ENCODE measurements around the gene C1orf52. TPM values are rescaled to one million over a fixed set of nuclear protein-coding genes. Genes with fewer than 3 reads are reported as not detected.
A peak's percentile ranks its signal among the peaks of the same experiment; 100 is the strongest.

The C1orf52 gene
- total RNA-seq (2014; rRNA removed; shearing (Covaris generic); ENCODE audit: low replicate concordance): 16.4 and 19.8 TPM in 2 replicates

- Histone ChIP-seq H3K36me3 (peaks cover 50% of the 10 kb centered on the region), H3K4me3 (peak within 1 kb of the TSS; percentile 67), H3K9me3 (no peaks in the 10 kb centered on the region), H3K27me3 (no peaks in the 10 kb centered on the region)
- DNase-seq: peak; percentile 92
These were observed at the start of gene C1orf52 for GRCh38 chr1:85259118-85259911. Gene C1orf52 (minus strand): TSS chr1:85259662. CDS start chr1:85259633, 29 bp downstream.

GRCh38 chr1:85308833-85309350 is 49.4 kb upstream of the C1orf52 start:
- no peaks in the 10 kb centered on the region for H3K27me3 ChIP-seq

GRCh38 chr1:85307987-85308832 is 48.7 kb upstream of the C1orf52 start:
- Histone ChIP-seq H3K36me3 (peaks cover 3% of the 10 kb centered on the region; the same call in 1 of the 2 replicates), H3K4me3 (no peak overlapping the region), H3K27me3 (no peaks in the 10 kb centered on the region), H3K9me3 (no peaks in the 10 kb centered on the region)
- peak; percentile 83 for DNase-seq

More at GRCh38 chr1:85308833-85309350, 49.4 kb upstream of the C1orf52 start:
- Histone ChIP-seq H3K4me3 (no peak overlapping the region), H3K36me3 (peaks cover 4% of the 10 kb centered on the region; the same call in 1 of the 2 replicates), H3K9me3 (no peaks in the 10 kb centered on the region)
- DNase-seq: no peak

GRCh38 chr1:85306236-85306635 is 46.8 kb upstream of the C1orf52 start:
- Histone ChIP-seq H3K27me3 (no peaks in the 10 kb centered on the region), H3K9me3 (no peaks in the 10 kb centered on the region), H3K36me3 (no peaks in the 10 kb centered on the region), H3K4me3 (no peak overlapping the region)
- no peak for DNase-seq

GRCh38 chr1:85303440-85304162 is 44.1 kb upstream of the C1orf52 start:
- Histone ChIP-seq H3K36me3 (no peaks in the 10 kb centered on the region), H3K9me3 (no peaks in the 10 kb centered on the region), H3K4me3 (no peak overlapping the region), H3K27me3 (no peaks in the 10 kb centered on the region)
- DNase-seq: no peak

GRCh38 chr1:85300140-85300539 is 40.7 kb upstream of the C1orf52 start:
- DNase-seq: no peak
- H3K4me3 ChIP-seq: no peak overlapping the region
- H3K9me3 ChIP-seq: no peaks in the 10 kb centered on the region
- no peaks in the 10 kb centered on the region for H3K36me3 ChIP-seq
- H3K27me3 ChIP-seq: no peaks in the 10 kb centered on the region

GRCh38 chr1:85297855-85298629 is 38.6 kb upstream of the C1orf52 start:
- Histone ChIP-seq H3K27me3 (no peaks in the 10 kb centered on the region), H3K36me3 (no peaks in the 10 kb centered on the region), H3K4me3 (peak overlapping the region; percentile 8), H3K9me3 (no peaks in the 10 kb centered on the region)
- DNase-seq: peak; percentile 86

GRCh38 chr1:85297538-85297854 is 38.0 kb upstream of the C1orf52 start:
- Histone ChIP-seq H3K9me3 (no peaks in the 10 kb centered on the region), H3K4me3 (peak overlapping the region; percentile 8; the same call in 1 of the 2 replicates), H3K36me3 (no peaks in the 10 kb centered on the region), H3K27me3 (no peaks in the 10 kb centered on the region)
- DNase-seq: no peak

GRCh38 chr1:85296980-85297379 is 37.5 kb upstream of the C1orf52 start:
- no peak overlapping the region for H3K4me3 ChIP-seq
- no peaks in the 10 kb centered on the region for H3K27me3 ChIP-seq
- H3K36me3 ChIP-seq: no peaks in the 10 kb centered on the region
- DNase-seq: no peak
- H3K9me3 ChIP-seq: no peaks in the 10 kb centered on the region

- Histone ChIP-seq H3K36me3 (no peaks in the 10 kb centered on the region), H3K27me3 (no peaks in the 10 kb centered on the region), H3K4me3 (no peak overlapping the region), H3K9me3 (no peaks in the 10 kb centered on the region)
- DNase-seq: no peak
These were observed 36.2 kb upstream of the C1orf52 start for GRCh38 chr1:85295654-85296053.

GRCh38 chr1:85295006-85295431 is 35.6 kb upstream of the C1orf52 start:
- Histone ChIP-seq H3K9me3 (no peaks in the 10 kb centered on the region), H3K36me3 (no peaks in the 10 kb centered on the region), H3K4me3 (no peak overlapping the region), H3K27me3 (no peaks in the 10 kb centered on the region)
- DNase-seq: peak; percentile 29

GRCh38 chr1:85290826-85291225 is 31.4 kb upstream of the C1orf52 start:
- Histone ChIP-seq H3K36me3 (no peaks in the 10 kb centered on the region), H3K4me3 (no peak overlapping the region), H3K27me3 (no peaks in the 10 kb centered on the region), H3K9me3 (no peaks in the 10 kb centered on the region)
- DNase-seq: no peak

- H3K9me3 ChIP-seq: no peaks in the 10 kb centered on the region
- H3K27me3 ChIP-seq: no peaks in the 10 kb centered on the region
- H3K4me3 ChIP-seq: no peak overlapping the region
- DNase-seq: no peak
- H3K36me3 ChIP-seq: no peaks in the 10 kb centered on the region
These were observed 30.4 kb upstream of the C1orf52 start for GRCh38 chr1:85289848-85290335.

GRCh38 chr1:85289207-85289847 is 29.9 kb upstream of the C1orf52 start:
- H3K4me3 ChIP-seq: no peak overlapping the region
- no peaks in the 10 kb centered on the region for H3K27me3 ChIP-seq
- DNase-seq: peak; percentile 80
- no peaks in the 10 kb centered on the region for H3K9me3 ChIP-seq
- H3K36me3 ChIP-seq: no peaks in the 10 kb centered on the region

GRCh38 chr1:85284202-85284601 is 24.7 kb upstream of the C1orf52 start:
- Histone ChIP-seq H3K9me3 (no peaks in the 10 kb centered on the region), H3K4me3 (no peak overlapping the region), H3K36me3 (no peaks in the 10 kb centered on the region), H3K27me3 (no peaks in the 10 kb centered on the region)
- DNase-seq: no peak
